GM18517 (cell line): Measurements from ENCODE around the gene RTP2.

Experiments used
- ATAC-seq: cut with Tn5 transposase; IDR thresholded peaks from one replicate; pipeline ENCODE4 v1.9.1; 2021; ENCODE audit warnings: mild to moderate bottlenecking, moderate library complexity; ENCODE audit not compliant: unreplicated experiment

The RTP2 gene

DNA sequence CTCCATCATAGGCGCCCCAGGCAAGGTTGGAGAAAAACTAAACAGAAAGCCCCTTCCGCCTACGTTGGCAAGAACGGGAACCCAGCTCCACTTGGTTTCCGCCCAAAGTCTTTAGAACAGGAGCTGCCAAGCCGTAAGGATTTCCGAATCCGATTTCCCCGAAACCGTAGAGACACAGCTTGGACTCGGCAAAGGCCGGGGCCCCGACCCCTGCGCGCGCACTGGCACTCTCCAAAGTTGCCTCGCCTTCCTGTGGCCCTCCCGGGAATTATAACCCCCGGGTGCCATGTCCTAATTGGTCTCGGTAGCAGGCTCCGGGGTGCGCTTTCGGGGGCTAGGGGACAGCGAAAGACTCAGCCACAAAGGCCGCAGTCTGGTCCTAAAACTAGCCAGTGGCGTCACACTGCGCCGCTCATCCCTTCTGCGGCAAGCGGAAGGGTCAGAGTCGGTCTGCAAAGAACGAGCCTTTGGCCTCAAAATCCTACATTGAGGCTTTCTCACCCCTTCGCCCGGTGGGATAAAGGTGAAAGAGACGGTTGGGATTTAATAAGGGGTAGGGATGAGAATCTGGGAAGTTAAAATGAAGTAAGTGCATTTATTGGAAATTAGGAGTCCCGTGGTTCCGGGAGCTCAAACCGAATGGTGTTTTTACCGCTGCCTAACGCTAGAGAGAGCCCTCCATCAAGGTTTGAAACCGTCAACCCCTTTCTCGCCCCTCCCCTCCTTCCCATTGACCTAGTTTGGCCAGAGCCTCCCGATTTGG, 36.2 kb upstream of the RTP2 start:
- peak; percentile 65 for ATAC-seq

DNA sequence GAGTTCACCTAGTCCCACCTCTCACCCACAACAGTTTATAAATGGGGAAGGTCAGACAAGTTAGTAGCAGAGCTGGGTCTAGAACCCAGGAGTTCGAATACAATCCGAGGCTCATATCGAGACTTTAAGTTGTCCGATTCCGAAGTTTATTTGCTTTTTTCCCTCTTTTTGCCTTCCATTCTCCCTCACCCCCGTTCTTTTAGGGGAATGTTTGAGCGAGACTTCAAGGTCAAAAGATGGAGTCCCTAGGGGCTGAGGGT, 35.6 kb upstream of the RTP2 start:
- ATAC-seq = no peak

DNA sequence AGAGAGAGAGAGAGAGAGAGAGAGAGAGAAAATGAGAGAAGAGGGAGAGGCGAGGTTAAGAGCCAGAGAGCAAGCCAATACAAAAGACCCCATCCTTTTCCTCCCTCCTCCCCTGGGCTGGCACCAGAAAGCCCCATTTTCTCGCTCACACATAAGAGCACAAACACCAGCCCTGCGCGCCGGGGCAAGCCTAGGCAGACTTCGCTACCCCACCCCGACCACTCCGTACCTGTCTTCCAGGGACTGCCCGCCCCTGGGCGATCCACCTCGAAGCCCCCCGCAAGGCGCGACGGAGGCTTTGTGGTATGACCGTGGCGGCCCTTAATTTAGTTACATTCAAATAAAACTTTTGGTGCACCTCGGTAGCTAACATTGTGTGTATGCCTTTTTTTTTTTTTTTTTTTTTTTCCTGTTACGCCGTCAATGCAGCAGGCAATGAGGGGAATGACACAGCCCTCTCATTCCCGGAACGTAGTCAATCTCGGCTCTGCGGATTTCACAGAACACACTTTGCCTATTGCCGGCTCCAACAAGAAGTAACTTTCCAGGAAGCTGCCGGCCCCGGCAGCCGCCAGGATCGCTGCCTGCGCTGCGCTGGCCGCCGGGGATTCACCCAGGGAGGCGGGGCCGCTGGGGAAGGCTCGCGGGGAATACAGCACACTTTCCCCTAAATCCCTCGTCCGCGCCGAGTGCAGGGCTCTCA, 35.2 kb upstream of the RTP2 start:
- ATAC-seq = no peak

DNA sequence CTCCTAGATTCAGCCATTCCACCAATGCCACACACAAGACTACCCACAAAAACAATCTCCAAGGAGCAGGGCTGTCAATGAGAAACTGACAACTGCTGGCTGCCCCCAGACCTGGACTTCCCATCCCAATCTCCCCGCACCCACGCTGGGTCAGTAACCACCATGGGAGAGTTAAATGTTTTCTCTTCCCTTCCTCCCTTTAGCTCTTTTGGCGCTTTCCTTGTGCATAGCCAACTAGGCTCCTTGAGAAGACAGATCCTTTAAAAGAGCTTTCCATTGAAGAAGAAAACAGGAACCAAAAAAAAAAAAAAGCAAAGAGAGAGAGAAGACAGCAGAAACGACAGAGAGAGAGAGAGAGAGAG, 34.6 kb upstream of the RTP2 start:
- no peak for ATAC-seq

DNA sequence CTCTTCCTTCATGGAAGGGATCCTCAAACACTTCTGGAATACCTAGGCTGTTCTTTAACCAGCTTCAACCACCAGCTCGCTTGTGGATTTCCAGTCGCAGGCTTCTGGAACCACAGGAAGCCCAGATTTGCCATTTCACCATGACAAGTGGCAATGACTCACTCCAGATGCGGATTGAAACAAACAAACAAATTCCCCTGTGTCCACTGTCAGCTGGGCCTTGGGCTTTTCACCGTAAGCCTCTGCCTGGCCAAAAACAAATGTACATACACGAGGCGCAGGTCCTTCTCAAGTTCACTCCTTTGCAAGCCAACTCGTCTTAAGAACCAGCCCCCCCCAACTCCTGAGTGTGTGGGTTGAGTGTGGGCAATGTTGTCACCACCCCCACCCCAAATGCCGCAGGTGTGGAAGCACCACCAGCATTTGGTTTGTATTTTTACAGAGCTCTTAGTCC, 34.1 kb upstream of the RTP2 start:
- ATAC-seq = no peak

DNA sequence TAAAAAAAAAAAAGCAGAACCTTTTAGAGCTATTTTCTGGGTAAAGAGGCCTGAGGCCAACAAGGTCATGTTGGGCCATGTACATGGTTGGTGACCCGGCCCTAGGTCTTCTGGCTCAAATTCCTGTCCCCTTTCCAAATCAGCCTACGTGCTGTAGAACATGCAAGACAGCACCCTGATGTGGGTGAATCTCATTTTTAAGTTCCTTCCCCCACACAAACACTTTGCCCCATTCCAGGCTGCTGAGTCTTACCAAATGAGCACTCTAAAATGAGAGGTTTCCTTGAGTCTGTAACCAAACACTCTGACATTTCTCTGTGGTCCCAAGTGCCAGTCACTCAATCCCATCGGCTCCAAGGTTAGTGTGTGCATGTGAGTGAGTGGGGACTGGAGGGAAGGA, 33.5 kb upstream of the RTP2 start:
- ATAC-seq = no peak

DNA sequence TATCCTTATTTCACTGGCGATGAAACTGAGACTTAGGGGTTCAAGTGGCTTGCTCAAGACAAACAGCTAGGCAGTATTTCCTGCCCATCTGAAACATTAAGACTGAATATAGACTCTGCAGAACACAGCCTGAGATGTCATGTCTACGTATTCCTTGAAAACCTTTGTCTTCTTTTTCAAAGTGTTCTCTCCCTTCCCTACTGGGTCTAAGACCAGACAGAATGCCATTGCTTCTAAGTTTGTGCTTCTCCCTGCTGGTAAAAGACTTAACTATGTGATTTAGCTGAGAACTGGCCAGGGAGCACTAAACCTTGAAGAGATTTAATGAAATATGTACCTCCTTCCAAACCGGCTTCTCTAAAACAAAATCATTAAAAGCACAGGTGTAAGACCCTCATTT, 33.0 kb upstream of the RTP2 start:
- ATAC-seq = no peak

DNA sequence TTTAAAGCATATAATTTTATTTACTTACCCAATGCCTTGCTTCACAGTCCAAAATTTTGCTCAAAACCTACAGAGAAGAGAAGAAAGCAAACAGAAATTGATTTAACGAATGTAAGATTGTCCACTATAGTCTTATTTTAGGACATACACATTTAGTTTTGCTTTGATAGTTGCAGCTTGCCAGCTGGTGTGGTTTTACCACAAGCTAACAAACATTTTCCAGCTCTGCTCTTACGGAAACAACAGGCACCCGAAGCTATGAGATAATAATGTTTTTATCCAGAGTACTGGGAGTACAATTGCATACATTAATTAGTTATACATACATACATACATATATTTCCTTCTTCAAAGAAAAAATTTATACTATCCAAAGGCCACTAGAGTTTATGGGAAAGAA, 32.5 kb upstream of the RTP2 start:
- ATAC-seq = no peak

DNA sequence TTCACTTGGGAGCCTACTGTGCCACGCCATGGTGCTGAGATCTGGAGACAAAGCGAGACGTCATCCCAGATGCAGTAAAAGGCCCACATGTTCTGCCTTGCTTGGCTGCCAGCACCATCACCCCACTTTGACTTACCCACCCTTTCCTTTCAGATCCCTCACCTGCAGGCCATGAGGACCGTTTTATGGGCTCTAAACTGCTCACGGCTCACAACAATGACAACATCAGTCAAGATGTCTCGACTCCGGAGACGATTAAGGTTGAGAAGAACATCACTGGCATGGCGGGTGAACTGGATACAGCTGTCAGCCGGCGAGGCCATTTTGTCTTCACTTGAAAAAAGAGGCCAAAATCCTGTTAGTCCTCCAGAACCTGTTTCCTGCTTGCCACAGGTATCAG, 31.0 kb upstream of the RTP2 start:
- no peak for ATAC-seq

DNA sequence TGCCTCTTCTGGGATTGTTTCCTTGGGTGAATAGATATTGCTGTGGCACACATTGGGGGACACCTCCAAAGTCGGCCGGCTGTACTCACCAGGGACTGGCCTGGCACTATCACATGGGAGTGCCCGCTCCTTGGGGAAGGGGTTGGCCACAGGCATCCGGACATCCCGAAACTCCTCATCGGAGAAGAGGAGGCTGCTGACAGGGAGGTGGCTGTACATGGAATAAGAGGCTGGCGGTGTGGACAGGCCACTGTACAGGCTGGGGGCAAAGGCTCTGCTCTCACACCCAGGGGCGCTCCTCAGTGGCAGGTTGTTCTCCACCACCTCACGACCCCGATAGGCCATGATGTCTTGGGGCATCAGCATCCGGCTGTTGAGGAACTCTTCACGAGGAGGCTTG, 27.2 kb upstream of the RTP2 start:
- no peak for ATAC-seq

DNA sequence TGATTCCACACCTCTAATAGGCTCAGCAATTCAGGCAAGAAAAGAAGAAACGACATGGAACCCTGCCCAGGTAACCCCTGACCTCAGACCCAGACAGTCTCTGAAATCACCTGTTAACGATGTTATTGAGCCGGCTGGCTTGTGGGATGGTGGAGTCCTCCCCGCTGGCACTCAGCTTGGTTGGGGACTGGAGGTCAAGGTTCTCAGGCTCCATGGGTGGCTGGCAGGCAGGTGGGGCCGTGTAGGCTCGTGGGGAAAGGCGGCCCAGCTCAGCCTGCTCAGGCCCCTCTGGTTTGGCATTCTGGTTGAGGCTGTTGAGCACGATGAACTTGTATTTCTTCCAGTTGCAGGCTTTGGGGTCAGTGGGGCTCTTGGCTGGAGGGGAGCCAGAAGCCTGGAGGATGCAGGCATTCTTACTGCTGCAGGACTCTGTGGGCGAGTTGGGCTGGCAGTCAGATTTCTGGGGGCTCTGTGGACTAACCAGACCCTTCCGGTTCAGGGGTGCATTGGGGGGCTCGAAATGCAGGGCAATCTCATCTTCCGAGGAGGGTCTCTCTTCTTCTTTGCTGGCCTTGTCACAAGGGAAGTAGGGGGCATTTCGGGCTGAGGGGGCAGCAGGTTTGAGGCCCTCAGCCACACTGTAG, 26.7 kb upstream of the RTP2 start:
- no peak for ATAC-seq

DNA sequence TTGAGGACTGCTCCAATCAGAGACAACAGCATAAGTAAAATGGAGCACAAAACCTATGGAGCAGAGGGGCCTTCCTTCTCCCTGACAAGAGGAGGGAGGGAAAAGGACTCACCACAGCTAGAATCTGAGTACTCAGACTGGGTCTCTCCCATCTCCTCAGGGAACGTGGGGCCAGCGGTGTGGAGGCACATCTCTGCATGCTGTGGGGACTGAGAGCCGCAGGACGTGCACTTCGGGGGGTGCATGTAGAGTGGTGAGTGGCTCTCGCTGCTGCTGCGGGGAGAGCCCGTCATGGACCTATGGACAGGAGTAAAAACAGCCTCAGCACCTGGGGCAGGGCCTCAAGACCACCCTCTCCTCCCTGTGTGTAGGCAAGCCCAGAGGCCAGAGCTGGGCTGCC, 25.9 kb upstream of the RTP2 start:
- no peak for ATAC-seq

DNA sequence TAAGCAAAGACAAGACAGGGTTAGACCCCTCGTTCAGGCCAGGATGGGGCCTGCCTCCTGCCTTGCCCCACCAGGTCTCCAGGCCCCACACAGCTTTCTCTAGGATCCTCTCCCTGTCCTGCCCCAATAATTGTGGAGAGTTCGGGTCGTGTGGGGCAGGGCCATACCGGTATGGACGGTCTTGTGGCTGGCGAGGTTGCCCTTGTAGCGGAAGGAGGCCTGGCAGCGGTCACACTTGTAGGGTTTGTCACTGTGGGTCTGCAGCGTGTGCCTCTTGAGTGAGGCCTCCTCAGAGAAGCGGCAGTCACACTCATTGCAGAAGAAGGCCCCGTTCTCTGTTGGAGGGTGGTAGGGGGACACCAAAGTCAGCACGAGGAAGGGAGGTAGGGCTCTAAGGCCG, 24.2 kb upstream of the RTP2 start:
- ATAC-seq = no peak

DNA sequence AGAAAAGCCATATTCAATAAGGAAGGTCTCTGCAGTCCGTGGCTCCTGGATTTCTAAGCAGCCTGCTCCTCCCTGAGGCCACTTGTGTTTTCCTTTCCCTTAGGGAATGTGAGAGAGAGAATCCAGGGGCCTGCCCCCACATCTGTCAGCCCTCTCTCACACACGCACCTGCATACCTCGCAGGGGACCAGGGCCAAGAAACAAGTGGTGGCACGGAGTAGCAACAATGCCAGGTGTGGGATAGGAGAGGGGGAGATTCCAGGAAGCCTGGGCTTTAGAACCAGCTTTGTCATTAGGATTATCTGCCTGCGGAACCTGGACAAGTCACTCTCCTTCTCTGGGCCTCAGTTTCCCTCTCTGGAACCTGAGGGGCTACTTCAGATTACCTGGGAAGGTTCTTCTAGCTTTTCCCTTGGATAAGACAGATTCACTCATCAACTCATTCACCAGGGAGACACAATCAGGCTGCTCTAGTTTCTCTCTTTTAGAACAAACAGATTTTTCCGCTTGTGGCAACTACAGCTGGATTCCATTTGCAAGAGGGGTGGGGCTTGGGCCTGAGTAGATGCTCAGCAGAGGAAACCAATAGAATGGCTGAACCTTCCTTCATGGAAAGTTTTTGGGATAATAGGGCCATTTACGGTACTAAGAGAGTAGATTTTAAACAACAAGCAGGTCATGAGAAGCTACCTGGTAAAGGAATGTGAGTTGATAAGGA, 23.5 kb upstream of the RTP2 start:
- no peak for ATAC-seq

DNA sequence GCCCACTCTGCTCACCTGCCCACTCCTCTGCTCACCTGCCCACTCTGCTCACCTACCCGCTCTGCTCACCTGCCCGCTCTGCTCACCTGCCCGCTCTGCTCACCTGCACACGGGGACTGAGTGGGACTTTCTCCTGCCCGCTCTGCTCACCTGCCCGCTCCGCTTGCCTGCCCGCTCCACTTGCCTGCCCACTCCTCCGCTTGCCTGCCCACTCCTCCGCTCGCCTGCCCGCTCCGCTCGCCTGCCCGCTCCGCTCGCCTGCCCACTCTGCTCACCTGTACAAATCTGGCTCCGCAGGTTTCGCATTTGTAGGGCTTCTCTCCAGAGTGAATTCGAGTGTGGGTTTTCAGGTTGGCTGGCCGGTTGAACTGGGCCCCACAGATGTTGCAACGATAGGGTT, 22.9 kb upstream of the RTP2 start:
- ATAC-seq = no peak

DNA sequence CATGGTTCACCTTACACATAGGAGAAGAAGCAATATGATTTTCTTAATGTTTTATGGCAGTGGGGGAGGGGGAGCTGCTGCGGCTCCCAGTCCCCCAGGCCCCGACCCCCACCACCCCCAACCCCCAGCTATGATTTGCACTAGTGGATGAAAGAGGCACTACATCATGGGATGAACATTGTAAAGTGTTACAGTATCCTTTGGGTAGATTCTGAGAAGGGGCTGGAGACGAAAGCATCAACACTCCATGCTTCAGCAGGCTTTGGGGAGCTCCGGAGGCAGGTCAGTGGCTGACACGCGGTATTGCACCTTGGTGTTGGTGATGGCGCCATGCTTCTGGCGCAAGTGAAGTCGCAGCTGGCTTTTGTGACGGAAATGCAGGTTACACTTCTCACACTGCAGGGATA, 19.9 kb upstream of the RTP2 start:
- ATAC-seq = no peak

DNA sequence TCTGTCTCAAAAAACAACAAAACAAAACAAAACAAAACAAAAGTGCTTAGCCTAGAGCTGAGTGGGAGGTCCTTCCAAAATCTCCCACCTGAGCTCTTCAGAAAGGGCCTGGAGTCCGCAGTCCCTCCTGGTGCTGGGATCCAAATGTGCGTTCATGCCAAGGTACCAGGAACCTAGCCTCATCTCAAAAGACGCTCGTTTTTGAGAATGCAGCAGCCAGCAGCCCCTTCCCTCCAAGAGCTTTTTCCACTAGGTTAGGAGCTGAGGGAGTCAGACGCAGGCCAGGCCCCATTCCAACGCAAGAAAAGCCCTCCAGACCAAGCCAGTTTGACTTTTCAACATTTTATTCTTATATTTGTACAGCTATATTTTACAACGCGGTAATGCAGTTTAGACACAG, 18.7 kb upstream of the RTP2 start:
- no peak for ATAC-seq

DNA sequence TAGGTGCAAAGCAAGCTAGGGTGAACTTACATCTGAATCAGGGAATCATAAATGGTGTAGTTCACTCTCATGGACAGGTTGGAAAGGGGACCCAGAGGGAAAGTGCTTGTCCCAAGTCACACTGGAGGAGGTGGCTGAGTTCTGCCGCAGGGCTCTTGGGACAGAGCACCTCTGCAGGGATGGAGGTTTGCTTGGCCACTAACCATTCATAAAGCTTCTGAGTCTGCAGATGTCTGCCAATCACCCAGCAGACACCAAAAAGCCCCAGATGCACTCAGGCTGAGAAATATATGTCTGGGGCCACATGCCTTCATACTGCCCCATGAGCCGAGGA, 17.9 kb upstream of the RTP2 start:
- ATAC-seq = no peak

DNA sequence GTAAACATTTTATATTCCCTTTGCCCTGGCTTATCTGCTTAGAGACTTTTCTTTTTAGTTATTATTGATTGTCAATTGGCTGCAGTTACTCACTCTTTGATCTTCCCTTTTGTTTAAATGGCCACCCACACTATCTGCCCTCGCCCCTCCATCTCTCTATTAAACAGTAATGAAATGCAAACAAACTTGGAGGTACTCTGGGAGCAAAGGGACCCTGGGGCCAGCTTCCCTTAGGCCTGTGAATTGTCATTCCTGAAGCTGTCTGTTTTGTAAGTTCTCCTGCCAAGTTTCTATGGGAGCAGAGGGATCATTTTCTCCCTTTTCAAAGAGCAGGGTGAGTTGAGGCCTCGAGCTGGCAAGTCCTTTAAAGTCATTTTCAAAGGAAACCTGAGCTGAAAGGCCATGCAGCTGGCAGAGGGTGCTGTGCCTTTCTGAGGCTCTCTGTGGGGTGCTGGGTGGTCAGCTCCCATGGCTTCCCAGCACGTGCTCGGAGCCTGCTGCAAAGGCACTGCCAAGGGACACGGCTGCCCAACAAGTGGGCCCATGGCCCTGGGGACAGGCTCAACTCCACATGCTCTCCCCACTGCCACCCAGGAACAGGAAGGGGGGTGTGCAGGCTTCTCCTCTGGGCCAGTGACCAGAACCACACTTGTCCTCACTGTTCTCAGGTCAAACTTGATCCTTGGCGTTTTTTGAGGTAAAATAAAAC, 17.4 kb upstream of the RTP2 start:
- ATAC-seq = no peak

DNA sequence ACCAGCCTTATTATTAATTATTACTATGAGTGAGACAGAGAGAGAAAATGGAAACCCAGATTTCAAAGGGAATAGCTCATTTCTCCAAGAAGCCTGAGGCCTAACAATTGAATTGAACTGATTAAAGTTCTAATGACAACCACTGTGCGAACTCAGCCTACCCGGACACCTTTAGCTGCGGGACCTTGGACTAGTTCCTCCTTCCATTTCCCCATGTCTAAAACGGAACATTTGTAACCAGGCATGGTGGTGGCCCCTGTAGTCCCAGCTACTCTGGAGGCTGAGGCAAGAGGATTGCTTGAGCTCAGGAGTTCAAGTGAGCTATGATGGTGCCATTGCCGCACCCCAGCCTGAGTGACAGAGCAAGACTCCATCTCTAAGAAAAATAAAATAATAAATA, 16.4 kb upstream of the RTP2 start:
- no peak for ATAC-seq

DNA sequence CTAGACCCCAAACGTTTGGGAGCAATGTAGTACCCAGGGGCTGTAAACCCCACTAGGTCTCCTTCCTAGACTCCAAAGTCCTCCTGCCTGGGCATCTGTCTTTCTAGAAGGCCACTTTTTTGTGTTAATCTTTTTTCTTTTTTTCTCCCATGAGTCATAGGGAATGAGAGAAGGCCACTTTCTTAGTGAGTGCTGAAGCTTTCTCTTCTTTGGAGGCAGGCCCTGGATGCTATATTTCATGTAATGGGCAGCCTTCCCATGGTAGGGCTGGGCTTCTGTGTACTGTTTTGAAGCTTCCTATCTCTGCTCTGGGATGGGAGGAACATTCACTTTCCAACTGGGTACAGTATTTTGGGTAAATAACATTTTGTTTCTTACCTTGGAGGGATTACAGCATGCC, 15.2 kb upstream of the RTP2 start:
- no peak for ATAC-seq
